KG1 (cell line): Measurements from ENCODE around the gene ARMH1.
A peak's percentile ranks its signal among the peaks of the same experiment; 100 is the strongest.
"Not testable (repeated sequence)": the region's sequence is repeated elsewhere in the genome, so short reads cannot be mapped to it uniquely, and the experiment has no call there.

Experiments
- DNase-seq: peaks from one replicate; lab custom pipeline; 2025; lab: John Stamatoyannopoulos, UW

Gene ARMH1

DNA sequence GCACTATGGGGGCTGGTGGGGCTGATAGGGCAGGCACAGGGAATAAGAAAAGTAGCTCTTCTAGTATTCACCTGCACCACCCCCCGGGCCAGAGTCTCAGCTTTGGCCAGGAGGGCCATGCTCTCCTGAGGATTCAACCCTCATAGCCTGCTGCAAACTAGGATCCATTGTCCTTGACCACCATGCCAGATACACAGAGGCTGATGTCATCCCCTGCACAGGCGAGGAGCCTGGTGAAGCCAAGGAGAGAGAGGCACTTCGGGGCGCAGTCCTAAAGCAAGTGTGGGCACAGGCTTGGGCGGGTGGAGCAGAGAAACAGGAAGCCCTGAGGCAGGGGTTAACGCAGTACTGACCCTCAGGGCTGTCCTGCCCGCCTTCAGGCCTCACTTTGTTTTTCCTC, 29.7 kb upstream of the ARMH1 start:
- DNase-seq = no peak

GRCh38 chr1:44645476-44646244, 28.9 kb upstream of the ARMH1 start:
- DNase-seq = no peak

DNA sequence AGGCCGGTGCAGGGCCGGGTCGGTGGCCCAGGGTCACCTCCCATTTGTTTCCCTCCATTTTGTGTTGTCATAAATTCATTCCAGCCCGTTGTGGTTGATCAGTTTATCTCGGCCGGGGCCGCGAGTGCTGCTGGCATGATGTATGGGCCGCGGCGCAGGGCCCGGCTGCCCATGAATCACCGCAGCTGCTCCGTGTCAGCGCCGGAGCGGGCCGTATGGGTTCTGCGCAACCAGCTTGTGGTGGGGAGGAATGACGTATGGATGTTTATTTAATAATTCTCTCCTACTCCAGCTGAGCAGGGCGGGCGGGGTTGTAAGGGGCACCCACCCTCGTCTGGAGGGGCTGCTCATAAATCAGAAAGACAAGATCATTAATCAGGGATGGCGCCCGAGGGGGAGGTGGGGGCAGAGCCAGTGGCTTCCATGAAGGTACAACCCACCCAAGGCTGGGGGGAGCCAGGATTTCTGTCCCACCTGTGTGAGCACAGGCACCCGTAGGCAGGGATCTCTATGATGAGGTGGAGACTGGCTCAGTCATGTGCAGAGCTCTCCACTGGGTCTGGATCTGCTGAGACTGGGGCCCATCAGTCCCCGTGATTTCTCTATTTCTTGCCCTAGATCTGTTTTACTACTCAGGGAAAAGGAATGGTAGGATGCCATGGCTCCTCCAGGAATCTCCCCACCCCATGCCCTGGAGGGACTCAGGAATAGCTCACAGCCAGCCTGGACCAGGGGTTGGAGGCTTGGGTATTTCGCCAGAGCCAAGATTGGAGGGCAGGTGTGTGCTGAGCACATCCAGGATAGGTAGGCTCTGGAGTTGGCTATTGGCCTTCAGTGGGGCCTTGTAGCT, 28.0 kb upstream of the ARMH1 start:
- DNase-seq = no peak

- DNase-seq = no peak
Observed at GRCh38 chr1:44647896-44648295, 26.6 kb upstream of the ARMH1 start.

- DNase-seq = no peak
Observed at GRCh38 chr1:44648529-44649250, 25.8 kb upstream of the ARMH1 start.

- DNase-seq = no peak
Observed at GRCh38 chr1:44649788-44650158, 24.7 kb upstream of the ARMH1 start.

DNA sequence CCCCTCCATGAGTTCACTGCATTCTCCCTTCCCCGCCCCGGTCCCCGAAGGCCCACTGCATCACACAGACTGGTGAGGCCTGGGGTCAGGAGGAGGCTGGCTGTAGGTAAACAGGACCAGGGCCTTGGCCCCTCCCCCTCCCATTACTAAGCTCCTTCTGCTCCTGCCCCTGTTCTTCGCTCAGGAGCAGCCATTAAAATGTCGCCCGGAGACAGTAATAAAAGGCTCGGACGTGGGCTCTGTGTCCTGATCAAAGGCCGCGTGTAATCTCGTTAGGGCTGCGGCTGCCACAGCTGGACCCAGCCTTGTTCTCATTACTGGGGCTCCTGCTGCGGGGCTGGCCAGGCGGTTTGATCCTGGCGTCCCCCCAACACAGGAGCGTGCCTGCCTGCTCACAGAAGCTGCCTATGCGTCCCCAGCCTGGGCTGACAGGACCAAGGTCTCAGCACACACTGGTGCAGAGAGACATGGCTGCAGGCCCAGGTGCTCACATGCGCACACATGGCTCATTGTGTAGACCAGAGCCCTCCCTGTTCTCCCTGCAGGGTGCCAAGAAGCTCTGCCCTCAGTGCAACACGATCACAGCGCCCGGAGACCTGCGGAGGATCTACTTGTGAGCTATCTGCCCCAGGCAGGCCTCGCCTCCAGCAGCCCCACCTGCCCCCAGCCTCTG, 24.2 kb upstream of the ARMH1 start:
- no peak for DNase-seq

DNA sequence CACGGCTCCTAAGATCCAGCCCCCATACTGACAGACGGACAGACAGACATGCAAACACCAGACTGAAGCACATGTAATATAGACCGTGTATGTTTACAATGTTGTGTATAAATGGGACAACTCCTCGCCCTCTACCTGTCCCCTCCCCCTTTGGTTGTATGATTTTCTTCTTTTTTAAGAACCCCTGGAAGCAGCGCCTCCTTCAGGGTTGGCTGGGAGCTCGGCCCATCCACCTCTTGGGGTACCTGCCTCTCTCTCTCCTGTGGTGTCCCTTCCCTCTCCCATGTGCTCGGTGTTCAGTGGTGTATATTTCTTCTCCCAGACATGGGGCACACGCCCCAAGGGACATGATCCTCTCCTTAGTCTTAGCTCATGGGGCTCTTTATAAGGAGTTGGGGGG, 23.4 kb upstream of the ARMH1 start:
- no peak for DNase-seq

GRCh38 chr1:44652445-44653106, 21.9 kb upstream of the ARMH1 start:
- peak; percentile 73 for DNase-seq

GRCh38 chr1:44653107-44653964, 21.2 kb upstream of the ARMH1 start:
- no peak for DNase-seq

DNA sequence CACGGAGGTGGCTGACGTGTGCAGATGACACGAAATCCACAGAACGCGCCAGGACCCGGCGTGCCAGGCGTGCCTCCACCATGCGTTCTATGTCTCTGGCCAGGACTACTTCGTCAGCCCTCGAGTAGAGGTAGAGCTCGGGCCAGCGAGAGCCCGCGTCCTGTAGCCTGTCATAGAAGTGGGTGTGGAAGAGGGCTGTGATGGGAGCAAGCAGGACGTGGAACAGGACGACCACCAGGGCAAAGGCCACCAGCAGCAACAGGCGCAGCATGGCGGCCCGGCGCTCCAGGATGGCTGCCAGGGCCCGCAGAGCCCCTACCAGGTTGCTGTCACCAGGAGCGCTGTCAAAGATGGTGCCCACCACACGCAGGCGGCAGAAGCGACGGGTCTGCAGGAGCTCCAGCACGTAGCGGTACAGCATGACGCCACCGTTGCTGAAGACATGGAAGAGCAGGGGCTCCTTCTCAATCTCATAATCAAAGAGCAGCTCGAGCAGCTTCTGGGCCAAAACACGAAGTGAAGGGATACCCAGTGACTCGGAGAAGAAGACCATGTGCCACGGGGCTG, 19.8 kb upstream of the ARMH1 start:
- no peak for DNase-seq

DNA sequence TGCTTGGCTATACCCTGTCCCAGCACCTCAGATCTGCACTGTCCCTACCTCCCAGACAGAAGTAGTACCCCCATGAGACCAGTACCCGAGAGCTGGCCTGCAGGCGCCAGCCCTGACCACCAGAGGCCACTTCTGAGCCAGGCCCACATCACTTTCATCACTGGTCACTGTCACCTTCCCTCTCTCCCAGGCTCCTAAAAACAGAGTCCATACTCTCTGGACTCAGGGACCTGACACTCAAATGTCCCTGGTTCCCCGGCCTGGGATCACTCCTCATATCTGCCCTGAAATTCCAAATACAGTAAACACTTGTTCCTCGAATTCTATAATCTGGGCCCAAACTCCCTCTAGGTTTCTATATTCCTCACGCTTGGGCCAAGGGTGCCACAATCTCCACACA, 18.9 kb upstream of the ARMH1 start:
- DNase-seq = no peak

- no peak for DNase-seq
Observed at GRCh38 chr1:44659566-44659965, 14.9 kb upstream of the ARMH1 start.

- DNase-seq = no peak
Observed at GRCh38 chr1:44660176-44660575, 14.3 kb upstream of the ARMH1 start.

GRCh38 chr1:44661781-44662682, 12.5 kb upstream of the ARMH1 start:
- DNase-seq = no peak

GRCh38 chr1:44662683-44663030, 11.9 kb upstream of the ARMH1 start:
- no peak for DNase-seq

DNA sequence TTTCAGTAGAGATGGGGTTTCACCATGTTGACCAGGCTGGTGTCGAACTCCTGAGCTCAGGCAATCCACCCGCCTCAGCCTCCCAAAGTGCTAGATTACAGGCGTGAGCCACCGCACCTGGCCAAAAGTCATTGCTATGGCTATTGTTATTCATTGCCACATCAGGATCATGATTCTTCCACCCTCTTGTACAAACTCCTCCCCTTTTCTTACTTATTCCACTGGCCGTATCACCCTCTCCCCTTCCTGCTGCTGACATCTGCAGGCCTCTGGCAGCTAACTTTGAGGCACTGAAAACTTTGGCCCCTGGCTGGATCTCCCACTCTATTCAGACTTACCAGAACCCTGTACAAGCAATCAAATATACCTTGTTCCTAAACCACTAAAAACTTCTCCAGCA, 11.1 kb upstream of the ARMH1 start:
- DNase-seq = no peak

DNA sequence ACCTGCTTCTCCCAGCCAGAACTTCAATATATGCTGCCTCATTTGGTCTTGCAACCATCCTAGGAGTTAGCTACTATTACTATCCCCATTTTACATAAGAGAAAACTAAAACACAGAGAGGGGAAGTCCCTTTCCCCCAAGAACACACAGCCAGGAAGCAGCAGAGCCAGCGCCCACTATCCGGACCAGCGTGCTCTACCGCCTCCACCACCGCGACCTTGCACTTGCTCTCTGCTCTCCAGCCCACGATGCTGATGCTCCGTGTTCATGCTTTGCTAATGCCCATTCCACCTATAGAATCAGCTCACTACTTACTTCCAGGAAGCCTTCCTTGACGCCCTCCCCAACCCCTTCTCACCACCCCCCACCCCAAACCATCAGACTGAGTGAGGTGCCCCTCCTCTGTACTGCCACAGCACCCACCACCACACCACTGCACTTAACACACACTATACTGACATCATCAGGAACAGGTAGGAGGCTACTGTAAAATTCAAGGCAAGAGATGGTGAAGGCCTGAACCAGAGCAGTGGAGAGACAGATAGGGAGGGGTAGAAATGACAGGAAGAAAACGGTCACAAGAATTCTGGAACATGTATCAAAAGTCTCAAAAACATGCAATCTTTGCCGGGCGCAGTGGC, 9.7 kb upstream of the ARMH1 start:
- no peak for DNase-seq

GRCh38 chr1:44666719-44667118, 7.8 kb upstream of the ARMH1 start:
- DNase-seq = not testable (repeated sequence)
